Measurements from ENCODE around the gene EDEM2. TPM values are rescaled to one million over a fixed set of nuclear protein-coding genes. Genes with fewer than 3 reads are reported as not detected.

EDEM2 gene
- total and polyA plus RNA-seq, 2 of the 4 experiments (the other 2 are of a cell fraction), result 19.0 to 27.4 TPM

GRCh38 chr20:35120012-35120701 lies 27.0 kb downstream of the EDEM2 start:
- Histone ChIP-seq H3K79me1 (ENCODE audit: low read depth in 1 of 2, low read length in 2 of 2) (peaks cover 5 to 25% of the 10 kb centered on the region in 2 experiments; a peak in 1 of 4 replicates), H3K4me3 (ENCODE audit: insufficient read depth, low read depth, low read length) (no peak overlapping the region), H3K36me3 (ENCODE audit: control insufficient read depth, insufficient read depth, low read length) (peaks cover 41% of the 10 kb centered on the region), H3K4me1 (ENCODE audit: control insufficient read depth, insufficient read depth, low read length) (peaks cover 28% of the 10 kb centered on the region), H3K9me3 (ENCODE audit: control insufficient read depth, insufficient read depth, low read length) (no peaks in the 10 kb centered on the region), H2AK5ac (ENCODE audit: low read depth, low read length) (peak overlapping the region; percentile 42), H3K9ac (ENCODE audit: low read depth, low read length) (no peak overlapping the region), H4K20me1 (ENCODE audit: insufficient read depth, low read length) (peaks cover 2% of the 10 kb centered on the region; the same call in 1 of the 2 replicates), H3K23ac (ENCODE audit: low read depth, low read length) (peak overlapping the region; percentile 22; the same call in 1 of the 2 replicates), H3K18ac (ENCODE audit: low read depth, low read length) (peak overlapping the region; percentile 39; the same call in 1 of the 2 replicates), H2AFZ (replicated peaks; ENCODE audit: low read length, poor library complexity) (no peak overlapping the region), H3K14ac (replicated peaks; ENCODE audit: low read depth, low read length) (peak overlapping the region; percentile 65), H3K56ac (ENCODE audit: extremely low read depth, insufficient read depth, low read length) (no peak overlapping the region), H2BK5ac (ENCODE audit: low read depth, low read length, poor library complexity, severe bottlenecking) (peak overlapping the region; percentile 83), H2BK120ac (ENCODE audit: low read depth, low read length) (peak overlapping the region; percentile 52), H3K4me2 (ENCODE audit: low read depth, low read length) (no peak overlapping the region), H4K8ac (ENCODE audit: low read depth in 2 of 2, low read length in 2 of 2) (peak overlapping the region in 1 of 2 experiments; percentile 58; a peak in 2 of 4 replicates), H3K27me3 (ENCODE audit: control insufficient read depth, insufficient read depth, low read length) (no peaks in the 10 kb centered on the region), H4K5ac (ENCODE audit: low read depth, low read length) (peak overlapping the region; percentile 35; the same call in 1 of the 2 replicates), H2AK9ac (replicated peaks; ENCODE audit: low read depth, low read length, poor library complexity) (no peak overlapping the region), H3K9me1 (ENCODE audit: insufficient read depth, low read length) (peaks cover 30% of the 10 kb centered on the region), H4K91ac (ENCODE audit: insufficient read depth, low read depth, low read length) (no peak overlapping the region; the same call in 1 of the 2 replicates), H3K4ac (ENCODE audit: low read depth, low read length) (peak overlapping the region; percentile 66; the same call in 1 of the 2 replicates), H2BK20ac (ENCODE audit: low read depth, low read length) (peak overlapping the region; percentile 61; the same call in 1 of the 2 replicates), H3K27ac (ENCODE audit: insufficient read depth, low read length) (peak overlapping the region; percentile 77; the same call in 1 of the 2 replicates), H2BK15ac (ENCODE audit: low read depth, low read length) (peak overlapping the region; percentile 68; the same call in 1 of the 3 replicates)
- POLR2A ChIA-PET (ENCODE audit: unreplicated experiment), result no interaction called here
- dilution Hi-C loops (cut with HindIII; ENCODE audit: low sequenced_read_pairs, unreplicated experiment) (no loop called here), in situ Hi-C loops (cut with MboI; ENCODE audit: low sequenced_read_pairs) (no loop called here), intact Hi-C loops (cut with micrococcal nuclease) (no loop called here)
- WGBS, 2 experiments (ENCODE audit: extremely low coverage in 2 of 2, insufficient read length in 1 of 2), result 100% methylated on average over 1 of the region's 8 CpGs; no CpG with 5 or more reads in 1 of the 2 experiments
- no TSS peak for BruUV-seq (replicated peaks)
- DNase-seq (peak; percentile 89), ATAC-seq (ENCODE audit: low read depth) (peak; percentile 79)
- CTCF ChIA-PET, result no interaction called here
- TF ChIP-seq CEBPB (IDR thresholded peaks at IDR 0.05; ENCODE audit: low read depth, low read length), result peak; percentile 1; the same call in 1 of the 2 replicates
- no peak for TF ChIP-seq MAZ (IDR thresholded peaks at IDR 0.05; ENCODE audit: borderline replicate concordance, low read depth, low read length)
- TF ChIP-seq MAFK (IDR thresholded peaks at IDR 0.05; ENCODE audit: low read depth, low read length), result no peak
- peak; percentile 34 for TF ChIP-seq RCOR1 (IDR thresholded peaks at IDR 0.05; ENCODE audit: insufficient replicate concordance, low read length)

All from IMR-90 (cell line).